HepG2 (cell line): ENCODE measurements around the gene JMY. TPM values are rescaled to one million over a fixed set of nuclear protein-coding genes. Genes with fewer than 3 reads are reported as not detected.
A peak's percentile ranks its signal among the peaks of the same experiment; 100 is the strongest.

Source experiments
- HDAC6 ChIP-seq: fragments of 200-600 bp; sonication (generic); IDR thresholded peaks from 2 replicates; pipeline ENCODE4 v1.7.0; 2017; ENCODE audit warnings: mild to moderate bottlenecking, antibody characterized with exemption, low read length, low read depth
- HNRNPLL ChIP-seq: fragments of 200-400 bp; formaldehyde crosslinking; IDR thresholded peaks from 2 replicates; pipeline ENCODE4 v1.6.1; 2017; ENCODE audit warnings: mild to moderate bottlenecking, low read depth, low read length; ENCODE audit not compliant: poor library complexity, severe bottlenecking
- KMT2B ChIP-seq: IDR thresholded peaks from 2 replicates; pipeline ENCODE4 v1.6.1; 2016; ENCODE audit warnings: missing genetic modification reagents, missing compliant biosample characterization
- MLXIP ChIP-seq: sonication (generic); formaldehyde crosslinking; IDR thresholded peaks from 2 replicates; pipeline ENCODE4 v1.9.0; 2021; ENCODE audit warnings: missing genetic modification reagents, borderline replicate concordance
- NFKB2 ChIP-seq: sonication (generic); formaldehyde crosslinking; IDR thresholded peaks from 2 replicates; pipeline ENCODE4 v1.4.0; 2020; ENCODE audit warnings: missing genetic modification reagents, borderline replicate concordance
- REXO4 ChIP-seq: sonication (generic); formaldehyde crosslinking; IDR thresholded peaks from 2 replicates; pipeline ENCODE4 v1.8.0; 2022; ENCODE audit warnings: missing genetic modification reagents, mild to moderate bottlenecking, borderline replicate concordance
- SAFB2 ChIP-seq: sonication (generic); formaldehyde crosslinking; IDR thresholded peaks from 2 replicates; pipeline ENCODE4 v1.5.1; 2020; ENCODE audit warnings: missing genetic modification reagents, low read depth, mild to moderate bottlenecking, borderline replicate concordance
- SKI ChIP-seq: fragments of 450-650 bp; IDR thresholded peaks from one replicate; pipeline ENCODE4 v1.6.1; 2018; ENCODE audit warnings: mild to moderate bottlenecking; ENCODE audit not compliant: partially characterized antibody
- ZBED4 ChIP-seq: sonication (generic); formaldehyde crosslinking; IDR thresholded peaks from 2 replicates; pipeline ENCODE4 v1.4.0; 2020; ENCODE audit warnings: missing genetic modification reagents, borderline replicate concordance
- ZBTB4 ChIP-seq: sonication (generic); formaldehyde crosslinking; IDR thresholded peaks from 2 replicates; pipeline ENCODE4 v1.4.0; 2020; ENCODE audit warnings: missing genetic modification reagents, mild to moderate bottlenecking, borderline replicate concordance
- ZEB1 ChIP-seq: IDR thresholded peaks from 2 replicates; pipeline ENCODE4 v1.6.1; 2012; ENCODE audit warnings: mild to moderate bottlenecking, low read depth, inconsistent platforms; ENCODE audit not compliant: insufficient replicate concordance
- ZKSCAN1 ChIP-seq: fragments of 150-350 bp; IDR thresholded peaks from 2 replicates; pipeline ENCODE4 v1.6.1; 2014; ENCODE audit warnings: low read length
- ZNF225 ChIP-seq: sonication (generic); formaldehyde crosslinking; IDR thresholded peaks from 2 replicates; pipeline ENCODE4 v1.4.0; 2020; ENCODE audit warnings: mild to moderate bottlenecking, missing genetic modification reagents
- ZNF331 ChIP-seq: sonication (generic); formaldehyde crosslinking; IDR thresholded peaks from 2 replicates; pipeline ENCODE4 v1.4.0; 2020; ENCODE audit warnings: missing genetic modification reagents
- ZNF441 ChIP-seq: sonication (generic); formaldehyde crosslinking; IDR thresholded peaks from 2 replicates; pipeline ENCODE4 v1.7.0; 2021; ENCODE audit warnings: missing genetic modification reagents, borderline replicate concordance
- ZNF546 ChIP-seq: sonication (generic); formaldehyde crosslinking; conservative IDR thresholded peaks from 2 replicates; pipeline ENCODE4 v1.8.1; 2023; ENCODE audit warnings: mild to moderate bottlenecking, missing genetic modification reagents
- ZNF674 ChIP-seq: sonication (generic); formaldehyde crosslinking; IDR thresholded peaks from 2 replicates; pipeline ENCODE4 v1.5.0; 2020; ENCODE audit warnings: low read depth, mild to moderate bottlenecking, missing genetic modification reagents
- ZNF747 ChIP-seq: sonication (generic); formaldehyde crosslinking; IDR thresholded peaks from 2 replicates; pipeline ENCODE4 v1.8.1; 2023; ENCODE audit warnings: missing genetic modification reagents, mild to moderate bottlenecking, borderline replicate concordance
- ZNF776 ChIP-seq: sonication (generic); formaldehyde crosslinking; IDR thresholded peaks from 2 replicates; pipeline ENCODE4 v1.4.0; 2020; ENCODE audit warnings: mild to moderate bottlenecking, missing genetic modification reagents
- ZNF777 ChIP-seq: sonication (generic); formaldehyde crosslinking; IDR thresholded peaks from 2 replicates; pipeline ENCODE4 v1.4.0; 2020; ENCODE audit warnings: missing genetic modification reagents
- polyA plus RNA-seq, 8 experiments: library from polyadenylated mRNA; depleted of rRNA in 3 of 8; stranded (reverse) in 7 of 8; unstranded in 1 of 8; fragments of >200 nt; fragmentation: Illumina TruSeq in 4 of 8; extraction: Trizol in 4 of 8; gene quantifications; 2 replicates each; pipeline versions ENCODE4 v1.2.1 to v1.2.3, GENCODE V29; 2011 to 2016; ENCODE audit warnings: low read depth in 4 of 8, missing spikeins in 1 of 8, mixed read lengths in 1 of 8; ENCODE audit not compliant: insufficient read depth in 1 of 8
- total RNA-seq, 5 experiments: library from RNA; depleted of rRNA; stranded (reverse); fragments of >200 nt; fragmentation: Illumina TruSeq; extraction: Trizol; gene quantifications; 2 replicates each; pipeline ENCODE4 v1.2.3, GENCODE V29; 2016; ENCODE audit warnings: low read depth in 1 of 5

Gene JMY
- total and polyA plus RNA-seq, 2 of the 13 experiments (the other 11 are each of a cell fraction or from before 2014, with no cell fraction given) = 4.0 to 4.2 TPM

GRCh38 chr5:79236362-79236969 lies 535 bp downstream of the JMY start (continued):
- no peak for TF ChIP-seq MLXIP (CRISPR knock-in tag)
- no peak for TF ChIP-seq REXO4 (CRISPR knock-in tag)
- no peak for TF ChIP-seq ZNF674 (CRISPR knock-in tag)
- TF ChIP-seq HDAC6 = no peak
- TF ChIP-seq SAFB2 (CRISPR knock-in tag) = no peak; the same call in 1 of the 2 replicates
- peak; percentile 84 for TF ChIP-seq ZNF777 (CRISPR knock-in tag)
- TF ChIP-seq ZBED4 (CRISPR knock-in tag) = no peak
- 0 out of 2 replicates have a peak, but pooled peaks have one; percentile 3 for TF ChIP-seq ZNF776
- no peak for TF ChIP-seq ZNF747
- TF ChIP-seq HNRNPLL = peak; percentile 2
- TF ChIP-seq ZEB1 = no peak
- TF ChIP-seq ZNF546 (CRISPR knock-in tag) = no peak
- TF ChIP-seq ZNF225 (CRISPR knock-in tag) = 0 out of 2 replicates have a peak, but pooled peaks have one; percentile 6
- no peak for TF ChIP-seq ZBTB4 (CRISPR knock-in tag)
- peak; percentile 1 for TF ChIP-seq SKI
- TF ChIP-seq KMT2B (CRISPR knock-in tag) = 0 out of 2 replicates have a peak, but pooled peaks have one; percentile 41
- 0 out of 2 replicates have a peak, but pooled peaks have one; percentile 9 for TF ChIP-seq ZNF331
- 0 out of 2 replicates have a peak, but pooled peaks have one; percentile 18 for TF ChIP-seq NFKB2 (CRISPR knock-in tag)
- no peak for TF ChIP-seq ZKSCAN1
- no peak for TF ChIP-seq ZNF441 (CRISPR knock-in tag)
